Osteocyte (in vitro differentiated cells): ENCODE data around the gene PLXNB3. TPM values are rescaled to one million over a fixed set of nuclear protein-coding genes. Genes with fewer than 3 reads are reported as not detected.
"Not testable (repeated sequence)": the region's sequence is repeated elsewhere in the genome, so short reads cannot be mapped to it uniquely, and the experiment has no call there.

Experiments used
- DNase-seq: peaks from one replicate; pipeline ENCODE4 v3.0.0; 2021; ENCODE audit warnings: mixed read lengths; ENCODE audit not compliant: unreplicated experiment; ENCODE audit errors: extremely low spot score
- H3K27ac Mint-ChIP-seq: one replicate; pipeline ENCODE4 v1.8.0; 2021; ENCODE audit warnings: mild to moderate bottlenecking, mixed read lengths; ENCODE audit not compliant: unreplicated experiment
- H3K27me3 Mint-ChIP-seq: one replicate; pipeline ENCODE4 v1.8.0; 2021; ENCODE audit warnings: mixed read lengths; ENCODE audit not compliant: unreplicated experiment
- H3K36me3 Mint-ChIP-seq: one replicate; pipeline ENCODE4 v1.8.0; 2021; ENCODE audit warnings: mixed read lengths; ENCODE audit not compliant: unreplicated experiment
- H3K4me1 Mint-ChIP-seq: one replicate; pipeline ENCODE4 v1.8.0; 2021; ENCODE audit warnings: mixed read lengths; ENCODE audit not compliant: unreplicated experiment
- H3K4me3 Mint-ChIP-seq: one replicate; pipeline ENCODE4 v1.8.0; 2021; ENCODE audit warnings: mild to moderate bottlenecking, moderate library complexity, mixed read lengths; ENCODE audit not compliant: unreplicated experiment
- H3K9me3 Mint-ChIP-seq: one replicate; pipeline ENCODE4 v1.8.0; 2021; ENCODE audit warnings: mixed read lengths; ENCODE audit not compliant: unreplicated experiment
- CTCF ChIP-seq: fragments of 200-600 bp; sonication (generic); IDR thresholded peaks from 2 replicates; pipeline ENCODE4 v1.5.0; 2021; ENCODE audit warnings: antibody characterized with exemption, mild to moderate bottlenecking, moderate library complexity
- total RNA-seq: library from RNA; stranded (reverse); gene quantifications from 2 replicates; pipeline ENCODE4 v1.2.1, GENCODE V29; 2021

The PLXNB3 gene
- total RNA-seq, 1 donor from 2014 or later = 8.7 TPM

- Mint-ChIP-seq H3K4me3 (no peak overlapping the region), H3K27me3 (no peaks in the 10 kb centered on the region), H3K27ac (no peak overlapping the region), H3K36me3 (no peaks in the 10 kb centered on the region), H3K9me3 (no peaks in the 10 kb centered on the region), H3K4me1 (no peaks in the 10 kb centered on the region)
- no peak for TF ChIP-seq CTCF
- DNase-seq = no peak
These were observed 43.9 kb downstream of the PLXNB3 start for GRCh38 chrX:153807976-153808375.

GRCh38 chrX:153812220-153812619, 48.2 kb downstream of the PLXNB3 start:
- no peak for TF ChIP-seq CTCF
- H3K4me1 Mint-ChIP-seq = no peaks in the 10 kb centered on the region
- no peaks in the 10 kb centered on the region for H3K27me3 Mint-ChIP-seq
- no peaks in the 10 kb centered on the region for H3K36me3 Mint-ChIP-seq
- DNase-seq = no peak
- H3K4me3 Mint-ChIP-seq = no peak overlapping the region
- H3K9me3 Mint-ChIP-seq = no peaks in the 10 kb centered on the region
- H3K27ac Mint-ChIP-seq = no peak overlapping the region

- no peaks in the 10 kb centered on the region for H3K27me3 Mint-ChIP-seq
- no peaks in the 10 kb centered on the region for H3K36me3 Mint-ChIP-seq
- H3K9me3 Mint-ChIP-seq = no peaks in the 10 kb centered on the region
- no peak overlapping the region for H3K4me3 Mint-ChIP-seq
- no peak overlapping the region for H3K27ac Mint-ChIP-seq
- H3K4me1 Mint-ChIP-seq = no peaks in the 10 kb centered on the region
- no peak for DNase-seq
- no peak for TF ChIP-seq CTCF
These were observed 49.1 kb downstream of the PLXNB3 start for GRCh38 chrX:153813161-153813560.

GRCh38 chrX:153814591-153815315, 50.7 kb downstream of the PLXNB3 start:
- H3K4me1 Mint-ChIP-seq = peaks cover 4% of the 10 kb centered on the region
- no peak overlapping the region for H3K27ac Mint-ChIP-seq
- no peaks in the 10 kb centered on the region for H3K27me3 Mint-ChIP-seq
- no peak for TF ChIP-seq CTCF
- no peak overlapping the region for H3K4me3 Mint-ChIP-seq
- no peaks in the 10 kb centered on the region for H3K36me3 Mint-ChIP-seq
- no peak for DNase-seq
- no peaks in the 10 kb centered on the region for H3K9me3 Mint-ChIP-seq

- Mint-ChIP-seq H3K27me3 (no peaks in the 10 kb centered on the region), H3K36me3 (no peaks in the 10 kb centered on the region), H3K4me1 (peaks cover 4% of the 10 kb centered on the region), H3K9me3 (no peaks in the 10 kb centered on the region), H3K27ac (no peak overlapping the region), H3K4me3 (no peak overlapping the region)
- no peak for TF ChIP-seq CTCF
- DNase-seq = no peak
These were observed 53.0 kb downstream of the PLXNB3 start for GRCh38 chrX:153816831-153817690.

GRCh38 chrX:153818064-153818463, 54.0 kb downstream of the PLXNB3 start:
- not testable (repeated sequence) for H3K27ac Mint-ChIP-seq, H3K9me3 Mint-ChIP-seq, H3K4me3 Mint-ChIP-seq, H3K4me1 Mint-ChIP-seq, H3K27me3 Mint-ChIP-seq, DNase-seq, H3K36me3 Mint-ChIP-seq
